Sigmoid colon (tissue), 7 donors: ENCODE results near the gene COQ8A. TPM values are rescaled to one million over a fixed set of nuclear protein-coding genes. Genes with fewer than 3 reads are reported as not detected.

ENCODE experiments used
- DNase-seq: peaks from one replicate; pipeline ENCODE4 v3.0.0-alpha.2; 2019
- H3K27ac ChIP-seq, 4 donors: fragments of 200-600 bp; sonication (generic); one replicate each; pipeline ENCODE4 v1.5.1; 2016 to 2019; ENCODE audit warnings: mild to moderate bottlenecking in 1 of 4
- H3K27me3 ChIP-seq, 3 donors: fragments of 200-600 bp; sonication (generic); one replicate each; pipeline ENCODE4 v1.5.1; 2019; ENCODE audit warnings: mild to moderate bottlenecking in 1 of 3
- H3K36me3 ChIP-seq, 4 donors: fragments of 200-600 bp; sonication (generic); one replicate each; pipeline ENCODE4 v1.5.1; 2016 to 2019
- H3K4me1 ChIP-seq, 4 donors: fragments of 200-600 bp; sonication (generic); one replicate each; pipeline ENCODE4 v1.5.1; 2017 to 2019
- H3K4me3 ChIP-seq, 4 donors: fragments of 200-600 bp; sonication (generic); one replicate each; pipeline ENCODE4 v1.5.1; 2017 to 2019; ENCODE audit warnings: mild to moderate bottlenecking in 2 of 4, moderate library complexity in 1 of 4
- H3K9me3 ChIP-seq, 4 donors: fragments of 200-600 bp in 3 of 4; sonication (generic) in 3 of 4; one replicate each; pipeline versions ENCODE4 v1.5.1 to v1.6.1; 2013 to 2019
- EP300 ChIP-seq, 4 donors: sonication (generic); formaldehyde crosslinking; IDR thresholded peaks; one replicate each; pipeline ENCODE4 v1.6.1; 2017; ENCODE audit warnings: antibody characterized with exemption in 4 of 4
- POLR2A ChIP-seq, 2 donors: fragments of 450-650 bp; IDR thresholded peaks; one replicate each; pipeline ENCODE4 v1.6.1; 2016; ENCODE audit warnings: antibody characterized with exemption in 2 of 2, mild to moderate bottlenecking in 2 of 2, moderate library complexity in 2 of 2
- POLR2AphosphoS5 ChIP-seq, 4 donors: sonication (generic); formaldehyde crosslinking; IDR thresholded peaks; one replicate each; pipeline ENCODE4 v1.6.1; 2017; ENCODE audit warnings: antibody characterized with exemption in 4 of 4
- WGBS, 2 donors: extraction: QIAGEN DNeasy Blood & Tissue Kit; methylation state at CpG; one replicate each; pipeline ENCODE4 v1.1.7; 2013; 5-methylcytosine and 5-hydroxymethylcytosine counted together
- intact Hi-C: fragments of 100-400 bp; cut with DNase I; formaldehyde crosslinking; loops from one replicate; pipeline ENCODE4 v1.15.1; 2023
- polyA plus RNA-seq, 3 donors: library from polyadenylated mRNA; stranded (reverse); fragments of 200-250 nt; gene quantifications; one replicate each; pipeline ENCODE4 v1.2.3, GENCODE V29; 2013
- total RNA-seq, 4 donors: library from RNA; depleted of rRNA; stranded (reverse); fragments of >200 nt; gene quantifications; one replicate each; pipeline ENCODE4 v1.1.0, GENCODE V29; 2016
- TF ChIP-seq, protein P1 (sequence below), 4 experiments: fragments of 450-650 bp in 3 of 4; fragments of 200-600 bp in 1 of 4; IDR thresholded peaks; one replicate each; pipeline ENCODE4 v1.5.1; 2016 to 2019; ENCODE audit warnings: antibody characterized with exemption in 4 of 4, mild to moderate bottlenecking in 3 of 4, moderate library complexity in 2 of 4
- donor health status: healthy with polysubstance abuse.
- donor health status: Bipolar disorder and iron deficiency.
- donor health status: healthy.

The COQ8A gene
- total and polyA plus RNA-seq, 7 donors = 20.3 to 129 (median 60.2) TPM

DNA sequence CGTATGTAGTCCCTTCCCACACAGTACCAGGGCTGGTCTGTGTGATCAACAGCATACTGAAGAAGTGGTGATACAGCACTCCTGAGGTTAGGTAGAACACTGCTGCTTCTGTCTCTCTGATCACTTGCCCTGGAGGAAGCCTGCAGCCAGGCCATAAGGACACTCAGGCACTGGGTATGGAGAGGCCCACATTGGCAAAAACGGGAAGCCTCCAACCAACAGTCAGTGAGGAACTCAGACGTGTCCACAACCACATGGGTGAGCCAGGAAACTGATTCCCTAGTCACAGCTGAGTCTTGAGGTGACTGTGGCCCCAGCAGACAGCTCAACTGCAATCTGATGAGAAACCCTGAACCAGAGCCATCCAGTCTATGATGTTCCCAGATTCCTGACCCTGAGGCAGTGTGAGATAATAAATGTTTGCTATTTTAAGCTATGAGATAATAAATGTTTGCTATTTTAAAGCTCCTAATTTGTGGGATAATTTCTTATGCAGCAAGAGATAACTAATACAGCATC lies 62.5 kb downstream of the COQ8A start:
- 73 to 75% methylated on average over 3 of the region's 3 CpGs for WGBS, 2 donors
- DNase-seq = no peak
- H3K4me1 ChIP-seq = peaks cover 0 to 2% (median 0%) of the 10 kb centered on the region in 4 donors
- no peak overlapping the region for H3K4me3 ChIP-seq
- no peak overlapping the region for H3K27ac ChIP-seq
- no peaks in the 10 kb centered on the region for H3K27me3 ChIP-seq
- peaks cover 4 to 46% (median 12%) of the 10 kb centered on the region in 4 donors for H3K36me3 ChIP-seq
- intact Hi-C loops = no loop called here
- no peaks in the 10 kb centered on the region for H3K9me3 ChIP-seq
- no peak for TF ChIP-seq POLR2AphosphoS5 (IDR thresholded peaks at IDR 0.05)
- no peak for TF ChIP-seq EP300 (IDR thresholded peaks at IDR 0.05)
- TF ChIP-seq, protein P1, sequence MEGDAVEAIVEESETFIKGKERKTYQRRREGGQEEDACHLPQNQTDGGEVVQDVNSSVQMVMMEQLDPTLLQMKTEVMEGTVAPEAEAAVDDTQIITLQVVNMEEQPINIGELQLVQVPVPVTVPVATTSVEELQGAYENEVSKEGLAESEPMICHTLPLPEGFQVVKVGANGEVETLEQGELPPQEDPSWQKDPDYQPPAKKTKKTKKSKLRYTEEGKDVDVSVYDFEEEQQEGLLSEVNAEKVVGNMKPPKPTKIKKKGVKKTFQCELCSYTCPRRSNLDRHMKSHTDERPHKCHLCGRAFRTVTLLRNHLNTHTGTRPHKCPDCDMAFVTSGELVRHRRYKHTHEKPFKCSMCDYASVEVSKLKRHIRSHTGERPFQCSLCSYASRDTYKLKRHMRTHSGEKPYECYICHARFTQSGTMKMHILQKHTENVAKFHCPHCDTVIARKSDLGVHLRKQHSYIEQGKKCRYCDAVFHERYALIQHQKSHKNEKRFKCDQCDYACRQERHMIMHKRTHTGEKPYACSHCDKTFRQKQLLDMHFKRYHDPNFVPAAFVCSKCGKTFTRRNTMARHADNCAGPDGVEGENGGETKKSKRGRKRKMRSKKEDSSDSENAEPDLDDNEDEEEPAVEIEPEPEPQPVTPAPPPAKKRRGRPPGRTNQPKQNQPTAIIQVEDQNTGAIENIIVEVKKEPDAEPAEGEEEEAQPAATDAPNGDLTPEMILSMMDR (IDR thresholded peaks at IDR 0.05) = no peak
- TF ChIP-seq POLR2A (IDR thresholded peaks at IDR 0.05) = no peak

DNA sequence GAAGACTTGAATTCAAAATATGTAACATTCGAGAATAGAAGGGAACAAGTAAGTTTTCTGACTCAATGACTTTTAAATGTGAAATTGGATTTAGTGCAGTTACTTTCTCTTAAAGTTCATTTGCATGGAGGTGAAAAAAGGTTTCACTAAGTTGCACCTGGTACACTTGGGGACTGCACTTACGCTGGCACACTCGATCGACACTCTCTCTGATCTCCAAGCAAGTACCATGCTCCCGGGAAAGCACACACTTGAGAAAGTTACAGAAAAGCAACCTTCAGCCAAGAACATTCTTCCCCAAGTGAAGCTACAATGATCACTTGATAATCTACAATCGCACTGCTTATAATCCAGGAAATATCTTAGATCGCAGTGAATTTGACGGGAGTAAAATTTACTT lies 63.1 kb downstream of the COQ8A start:
- H3K4me1 ChIP-seq = peaks cover 0 to 2% (median 0%) of the 10 kb centered on the region in 4 donors
- DNase-seq = no peak
- intact Hi-C loops = no loop called here
- H3K9me3 ChIP-seq = no peaks in the 10 kb centered on the region
- WGBS, 2 donors = 96 to 97% methylated on average over 8 of the region's 8 CpGs
- peaks cover 4 to 46% (median 12%) of the 10 kb centered on the region in 4 donors for H3K36me3 ChIP-seq
- TF ChIP-seq POLR2A (IDR thresholded peaks at IDR 0.05) (no peak), EP300 (IDR thresholded peaks at IDR 0.05) (no peak), POLR2AphosphoS5 (IDR thresholded peaks at IDR 0.05) (no peak)
- TF ChIP-seq, protein P1 (IDR thresholded peaks at IDR 0.05) = no peak
- no peak overlapping the region for H3K27ac ChIP-seq
- H3K4me3 ChIP-seq = no peak overlapping the region
- H3K27me3 ChIP-seq = no peaks in the 10 kb centered on the region

DNA sequence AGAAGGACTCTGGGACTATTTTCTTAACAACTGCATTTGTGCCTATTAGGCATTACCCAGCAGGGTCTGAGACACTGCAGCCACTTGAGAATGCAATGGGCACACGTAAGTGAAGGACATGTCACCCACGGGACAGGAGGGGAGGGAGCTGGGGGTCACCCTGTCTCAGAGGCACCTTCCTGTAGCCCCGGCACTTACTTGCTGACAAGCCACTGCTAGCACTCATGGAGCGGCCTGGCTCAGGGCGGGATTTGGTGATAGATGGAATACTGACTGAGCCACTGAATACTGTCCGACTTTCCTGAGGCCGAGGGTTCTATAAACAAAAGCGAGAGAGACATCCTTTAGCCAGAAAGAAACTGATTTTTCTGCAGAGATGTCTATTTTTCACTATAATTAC lies 64.7 kb downstream of the COQ8A start:
- intact Hi-C loops = no loop called here

DNA sequence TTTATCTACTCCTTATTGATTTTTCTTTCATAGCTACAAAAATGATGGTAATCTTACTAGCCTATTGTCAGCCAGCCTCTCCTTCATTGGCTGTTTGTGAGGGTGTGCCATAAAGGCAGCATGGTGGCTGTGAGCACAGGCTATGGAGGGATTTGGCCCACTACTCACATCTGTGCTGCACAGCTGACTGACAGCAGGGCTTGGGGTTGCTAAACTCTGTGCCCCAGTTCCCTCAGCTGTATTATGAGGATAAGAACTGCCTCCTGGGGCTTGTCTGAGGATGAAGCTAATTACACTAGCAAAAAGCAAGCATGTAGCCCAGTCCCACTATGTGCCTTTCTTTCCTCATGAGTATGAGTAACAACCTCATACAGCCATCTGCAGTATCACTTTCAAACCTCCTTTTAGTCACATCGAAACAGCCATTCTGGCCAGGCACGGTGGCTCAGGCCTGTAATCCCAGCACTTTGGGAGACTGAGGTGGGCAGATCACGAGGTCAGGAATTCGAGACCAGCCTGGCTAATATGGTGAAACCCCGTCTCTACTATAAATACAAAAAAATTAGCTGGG lies 66.2 kb downstream of the COQ8A start:
- no peak overlapping the region for H3K4me3 ChIP-seq
- 91 to 96% methylated on average over 5 of the region's 5 CpGs for WGBS, 2 donors
- H3K4me1 ChIP-seq = no peaks in the 10 kb centered on the region
- no peak overlapping the region for H3K27ac ChIP-seq
- no peaks in the 10 kb centered on the region for H3K27me3 ChIP-seq
- H3K36me3 ChIP-seq = peaks cover 4 to 43% (median 9%) of the 10 kb centered on the region in 4 donors
- intact Hi-C loops = no loop called here
- H3K9me3 ChIP-seq = no peaks in the 10 kb centered on the region
- no peak for DNase-seq
- TF ChIP-seq POLR2A (IDR thresholded peaks at IDR 0.05) = no peak

More for the DNA sequence above, 64.7 kb downstream of the COQ8A start:
- TF ChIP-seq, protein P1 (IDR thresholded peaks at IDR 0.05) = no peak
- TF ChIP-seq POLR2A (IDR thresholded peaks at IDR 0.05) (no peak), POLR2AphosphoS5 (IDR thresholded peaks at IDR 0.05) (no peak), EP300 (IDR thresholded peaks at IDR 0.05) (no peak)
- H3K9me3 ChIP-seq = no peaks in the 10 kb centered on the region
- H3K27me3 ChIP-seq = no peaks in the 10 kb centered on the region
- DNase-seq = no peak
- peaks cover 0 to 2% (median 0%) of the 10 kb centered on the region in 4 donors for H3K4me1 ChIP-seq
- WGBS, 2 donors = 94 to 96% methylated on average over 8 of the region's 8 CpGs
- H3K4me3 ChIP-seq = no peak overlapping the region
- H3K27ac ChIP-seq = no peak overlapping the region
- peaks cover 4 to 46% (median 12%) of the 10 kb centered on the region in 4 donors for H3K36me3 ChIP-seq

DNA sequence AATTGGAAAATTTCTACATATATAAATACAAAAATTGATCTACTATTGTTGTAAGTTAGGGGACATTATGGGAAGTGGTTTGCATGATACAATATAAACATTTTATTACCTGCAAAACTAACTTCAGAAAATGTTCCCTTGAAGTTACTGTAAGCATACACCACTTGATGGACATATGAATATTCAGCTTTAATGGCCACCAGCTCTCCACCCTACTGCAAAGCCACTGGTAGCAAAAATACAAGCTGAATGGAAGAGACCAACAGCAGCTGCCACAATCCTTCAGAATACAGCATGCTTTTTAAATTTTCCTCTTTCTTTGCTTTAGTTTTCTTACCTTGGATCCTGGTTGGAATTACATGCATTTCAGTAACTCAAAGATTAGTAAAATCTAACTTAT lies 69.8 kb downstream of the COQ8A start:
- Histone ChIP-seq H3K27me3 (no peaks in the 10 kb centered on the region), H3K36me3 (peaks cover 0 to 22% (median 3%) of the 10 kb centered on the region in 4 donors), H3K27ac (no peak overlapping the region), H3K9me3 (no peaks in the 10 kb centered on the region), H3K4me1 (no peaks in the 10 kb centered on the region), H3K4me3 (no peak overlapping the region)
- intact Hi-C loops = no loop called here
- DNase-seq = no peak
- TF ChIP-seq EP300 (IDR thresholded peaks at IDR 0.05) (no peak), POLR2A (IDR thresholded peaks at IDR 0.05) (no peak), POLR2AphosphoS5 (IDR thresholded peaks at IDR 0.05) (no peak)
- TF ChIP-seq, protein P1 (IDR thresholded peaks at IDR 0.05) = no peak
